ENCODE data around the gene HEATR5A. TPM values are rescaled to one million over a fixed set of nuclear protein-coding genes. Genes with fewer than 3 reads are reported as not detected.

Gene HEATR5A
- total and polyA plus RNA-seq, 9 of the 15 experiments (the other 6 are each of a cell fraction or from before 2014, with no cell fraction given): 8.0 to 50.9 (median 23.0) TPM

DNA sequence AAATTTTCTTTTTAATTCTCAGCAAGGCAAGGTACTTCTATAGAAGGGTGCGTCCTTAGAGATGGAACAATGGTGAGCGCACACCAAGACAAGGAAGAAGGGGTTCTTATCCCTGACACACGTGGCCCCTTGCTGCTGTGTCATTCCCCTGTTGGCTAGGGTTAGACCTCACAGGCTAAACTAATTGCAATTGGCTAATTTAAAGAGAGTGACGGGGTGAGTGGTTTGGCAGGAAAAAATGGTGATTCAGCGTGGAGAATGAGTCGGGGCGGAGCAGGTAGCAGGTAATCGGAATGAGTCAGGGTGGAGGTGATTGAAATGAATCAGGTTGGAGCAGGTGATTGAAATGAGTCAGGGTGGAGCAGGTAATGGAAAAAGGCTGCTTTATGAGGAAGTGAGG is 176.5 kb downstream of the HEATR5A start (continued):
- no peak for TF ChIP-seq NRF1 (conservative IDR thresholded peaks at IDR 0.05 in 1 of 2, IDR thresholded peaks at IDR 0.05 in 1 of 2)
- no peak for TF ChIP-seq CEBPZ (IDR thresholded peaks at IDR 0.05; ENCODE audit: borderline replicate concordance, low read depth, low read length)
- no peak for TF ChIP-seq ZNF699 (CRISPR knock-in tag; IDR thresholded peaks at IDR 0.05; ENCODE audit: insufficient replicate concordance)
- no peak for TF ChIP-seq ZFP1 (CRISPR knock-in tag; IDR thresholded peaks at IDR 0.05)
- TF ChIP-seq RBM15 (IDR thresholded peaks at IDR 0.05; ENCODE audit: insufficient read depth, low read length): no peak
- no peak for TF ChIP-seq ZNF609 (CRISPR knock-in tag; IDR thresholded peaks at IDR 0.05; ENCODE audit: borderline replicate concordance)
- no peak for TF ChIP-seq PATZ1 (CRISPR knock-in tag; IDR thresholded peaks at IDR 0.05; ENCODE audit: borderline replicate concordance)
- TF ChIP-seq ZNF740 (CRISPR knock-in tag; IDR thresholded peaks at IDR 0.05): no peak
- TF ChIP-seq ZNF740 (tag; IDR thresholded peaks at IDR 0.05): no peak
- 0 out of 4 replicates have a peak, but pooled peaks of 1 of the 2 experiments have one; percentile 10 for TF ChIP-seq RCOR1 (IDR thresholded peaks at IDR 0.05; ENCODE audit: borderline replicate concordance in 1 of 2, low read depth in 2 of 2, low read length in 2 of 2)
- no peak for TF ChIP-seq CXXC5 (CRISPR knock-in tag; IDR thresholded peaks at IDR 0.05)
- no peak for TF ChIP-seq ZNF77 (CRISPR knock-in tag; IDR thresholded peaks at IDR 0.05)
- no peak for TF ChIP-seq RBM14 (IDR thresholded peaks at IDR 0.05; ENCODE audit: borderline replicate concordance, insufficient read depth, low read depth, low read length)
